Measurements from ENCODE around the gene CASQ2.

- TF ChIP-seq CTCF (IDR thresholded peaks at IDR 0.05) (no peak), POLR2A (IDR thresholded peaks at IDR 0.05) (no peak)
These were observed 22.3 kb upstream of the CASQ2 start for GRCh38 chr1:115790846-115791245.
